ENCODE results near the gene GSDMA. TPM values are rescaled to one million over a fixed set of nuclear protein-coding genes. Genes with fewer than 3 reads are reported as not detected.

GSDMA gene
- total and polyA plus RNA-seq, 9 of the 15 experiments (the other 6 are each of a cell fraction or from before 2014, with no cell fraction given) = 0.04 to 0.13 (median 0.07) TPM; not detected in 2

GRCh38 chr17:39974433-39974832, 11.6 kb downstream of the GSDMA start:
- no TSS peak for BruUV-seq (replicated peaks)

More at GRCh38 chr17:39974433-39974832, 11.6 kb downstream of the GSDMA start:
- Histone ChIP-seq H3K27ac (ENCODE audit: extremely low read depth, low read depth, low read length) (no peak overlapping the region), H3K4me2 (ENCODE audit: insufficient read depth, low read length) (no peak overlapping the region), H2AFZ (ENCODE audit: low read depth, low read length) (peak overlapping the region; percentile 38), H3K9me3 (replicated peaks; ENCODE audit: control insufficient read depth, insufficient read depth, low read depth, low read length) (no peaks in the 10 kb centered on the region), H3K4me1 (replicated peaks in 1 of 2; ENCODE audit: control insufficient read depth in 2 of 2, insufficient read depth in 2 of 2, low read length in 2 of 2) (peaks cover 14 to 24% of the 10 kb centered on the region in 2 experiments), H3K27me3 (ENCODE audit: control insufficient read depth in 2 of 2, insufficient read depth in 2 of 2, low read length in 2 of 2) (no peaks in the 10 kb centered on the region), H4K20me1 (replicated peaks; ENCODE audit: control insufficient read depth, insufficient read depth, low read length) (no peaks in the 10 kb centered on the region), H3K9me1 (ENCODE audit: control insufficient read depth, insufficient read depth, low read length) (no peaks in the 10 kb centered on the region), H3K79me2 (ENCODE audit: control insufficient read depth, insufficient read depth, low read length) (no peaks in the 10 kb centered on the region), H3K4me3 (no peak overlapping the region), H3K36me3 (ENCODE audit: control insufficient read depth, insufficient read depth, low read length) (no peaks in the 10 kb centered on the region), H3K9ac (ENCODE audit: insufficient read depth in 1 of 2, low read depth in 2 of 2, low read length in 2 of 2) (peak overlapping the region in 1 of 2 experiments; percentile 65; a peak in 1 of 4 replicates)
- WGBS (ENCODE audit: insufficient coverage, low coverage, missing lambda C conversion rate) = 55% methylated on average over 5 of the region's 5 CpGs
- intact Hi-C loops (cut with micrococcal nuclease) = no loop called here
- in situ Hi-C loops (cut with MboI) = no loop called here
- ATAC-seq (no peak), DNase-seq (ENCODE audit: extremely low read depth in 1 of 4, low spot score in 3 of 4) (no peak), FAIRE-seq (no peak)
- ChIA-PET CTCF (ENCODE audit: low intra/inter-chr PET ratio) (interaction anchor here (0.6 kb wide), 1 partner anchor 58 kb away, joined by 3 read pairs; no protein-coding TSS in a partner anchor), POLR2A (interaction anchor here (0.6 to 2.6 kb wide), 3 partner anchors 12 to 943 kb away, joined by 3 to 10 read pairs (median 4); no protein-coding TSS in a partner anchor)
- no peak for TF ChIP-seq SMARCA4 (IDR thresholded peaks at IDR 0.05)
- peak in 1 of 2 experiments; percentile 15; a peak in 1 of 4 replicates for TF ChIP-seq RAD21 (CRISPR knock-in tag; conservative IDR thresholded peaks at IDR 0.05 in 1 of 2, IDR thresholded peaks at IDR 0.05 in 1 of 2)
- no peak for TF ChIP-seq CTBP1 (IDR thresholded peaks at IDR 0.05; ENCODE audit: borderline replicate concordance)
- TF ChIP-seq, protein P1, sequence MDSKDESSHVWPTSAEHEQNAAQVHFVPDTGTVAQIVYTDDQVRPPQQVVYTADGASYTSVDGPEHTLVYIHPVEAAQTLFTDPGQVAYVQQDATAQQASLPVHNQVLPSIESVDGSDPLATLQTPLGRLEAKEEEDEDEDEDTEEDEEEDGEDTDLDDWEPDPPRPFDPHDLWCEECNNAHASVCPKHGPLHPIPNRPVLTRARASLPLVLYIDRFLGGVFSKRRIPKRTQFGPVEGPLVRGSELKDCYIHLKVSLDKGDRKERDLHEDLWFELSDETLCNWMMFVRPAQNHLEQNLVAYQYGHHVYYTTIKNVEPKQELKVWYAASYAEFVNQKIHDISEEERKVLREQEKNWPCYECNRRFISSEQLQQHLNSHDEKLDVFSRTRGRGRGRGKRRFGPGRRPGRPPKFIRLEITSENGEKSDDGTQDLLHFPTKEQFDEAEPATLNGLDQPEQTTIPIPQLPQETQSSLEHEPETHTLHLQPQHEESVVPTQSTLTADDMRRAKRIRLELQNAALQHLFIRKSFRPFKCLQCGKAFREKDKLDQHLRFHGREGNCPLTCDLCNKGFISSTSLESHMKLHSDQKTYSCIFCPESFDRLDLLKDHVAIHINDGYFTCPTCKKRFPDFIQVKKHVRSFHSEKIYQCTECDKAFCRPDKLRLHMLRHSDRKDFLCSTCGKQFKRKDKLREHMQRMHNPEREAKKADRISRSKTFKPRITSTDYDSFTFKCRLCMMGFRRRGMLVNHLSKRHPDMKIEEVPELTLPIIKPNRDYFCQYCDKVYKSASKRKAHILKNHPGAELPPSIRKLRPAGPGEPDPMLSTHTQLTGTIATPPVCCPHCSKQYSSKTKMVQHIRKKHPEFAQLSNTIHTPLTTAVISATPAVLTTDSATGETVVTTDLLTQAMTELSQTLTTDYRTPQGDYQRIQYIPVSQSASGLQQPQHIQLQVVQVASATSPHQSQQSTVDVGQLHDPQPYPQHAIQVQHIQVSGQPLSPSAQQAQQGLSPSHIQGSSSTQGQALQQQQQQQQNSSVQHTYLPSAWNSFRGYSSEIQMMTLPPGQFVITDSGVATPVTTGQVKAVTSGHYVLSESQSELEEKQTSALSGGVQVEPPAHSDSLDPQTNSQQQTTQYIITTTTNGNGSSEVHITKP (IDR thresholded peaks at IDR 0.05; ENCODE audit: partially characterized antibody) = peak; percentile 36
- TF ChIP-seq KLF16 (IDR thresholded peaks at IDR 0.05) = no peak
- TF ChIP-seq, protein P2, sequence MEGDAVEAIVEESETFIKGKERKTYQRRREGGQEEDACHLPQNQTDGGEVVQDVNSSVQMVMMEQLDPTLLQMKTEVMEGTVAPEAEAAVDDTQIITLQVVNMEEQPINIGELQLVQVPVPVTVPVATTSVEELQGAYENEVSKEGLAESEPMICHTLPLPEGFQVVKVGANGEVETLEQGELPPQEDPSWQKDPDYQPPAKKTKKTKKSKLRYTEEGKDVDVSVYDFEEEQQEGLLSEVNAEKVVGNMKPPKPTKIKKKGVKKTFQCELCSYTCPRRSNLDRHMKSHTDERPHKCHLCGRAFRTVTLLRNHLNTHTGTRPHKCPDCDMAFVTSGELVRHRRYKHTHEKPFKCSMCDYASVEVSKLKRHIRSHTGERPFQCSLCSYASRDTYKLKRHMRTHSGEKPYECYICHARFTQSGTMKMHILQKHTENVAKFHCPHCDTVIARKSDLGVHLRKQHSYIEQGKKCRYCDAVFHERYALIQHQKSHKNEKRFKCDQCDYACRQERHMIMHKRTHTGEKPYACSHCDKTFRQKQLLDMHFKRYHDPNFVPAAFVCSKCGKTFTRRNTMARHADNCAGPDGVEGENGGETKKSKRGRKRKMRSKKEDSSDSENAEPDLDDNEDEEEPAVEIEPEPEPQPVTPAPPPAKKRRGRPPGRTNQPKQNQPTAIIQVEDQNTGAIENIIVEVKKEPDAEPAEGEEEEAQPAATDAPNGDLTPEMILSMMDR (IDR thresholded peaks at IDR 0.05 in 2 of 3, conservative IDR thresholded peaks at IDR 0.05 in 1 of 3; ENCODE audit: insufficient read depth in 2 of 3, low read depth in 1 of 3, low read length in 3 of 3) = peak in 2 of 3 experiments; percentile 18 to 36; a peak in 2 of 6 replicates
- no peak for TF ChIP-seq ZNF124 (CRISPR knock-in tag; IDR thresholded peaks at IDR 0.05)
- TF ChIP-seq EWSR1 (IDR thresholded peaks at IDR 0.05; ENCODE audit: borderline replicate concordance, low read depth, partially characterized antibody) = no peak

Data from K562 (cell line).